PC-9 (cell line): ENCODE data around the gene SORBS2.

Experiments used
- EZH2 ChIP-seq: fragments of 200-600 bp; sonication (generic); IDR thresholded peaks from 2 replicates; pipeline ENCODE4 v1.8.0; 2017; ENCODE audit warnings: antibody characterized with exemption, low read depth
- TF ChIP-seq, protein P1 (sequence below): fragments of 200-600 bp; sonication (generic); conservative IDR thresholded peaks from 2 replicates; pipeline ENCODE4 v1.6.1; 2017; ENCODE audit warnings: mixed run types, antibody characterized with exemption, mild to moderate bottlenecking, moderate library complexity

GRCh38 chr4:185736882-185737281 lies 75.1 kb downstream of the SORBS2 start:
- TF ChIP-seq, protein P1, sequence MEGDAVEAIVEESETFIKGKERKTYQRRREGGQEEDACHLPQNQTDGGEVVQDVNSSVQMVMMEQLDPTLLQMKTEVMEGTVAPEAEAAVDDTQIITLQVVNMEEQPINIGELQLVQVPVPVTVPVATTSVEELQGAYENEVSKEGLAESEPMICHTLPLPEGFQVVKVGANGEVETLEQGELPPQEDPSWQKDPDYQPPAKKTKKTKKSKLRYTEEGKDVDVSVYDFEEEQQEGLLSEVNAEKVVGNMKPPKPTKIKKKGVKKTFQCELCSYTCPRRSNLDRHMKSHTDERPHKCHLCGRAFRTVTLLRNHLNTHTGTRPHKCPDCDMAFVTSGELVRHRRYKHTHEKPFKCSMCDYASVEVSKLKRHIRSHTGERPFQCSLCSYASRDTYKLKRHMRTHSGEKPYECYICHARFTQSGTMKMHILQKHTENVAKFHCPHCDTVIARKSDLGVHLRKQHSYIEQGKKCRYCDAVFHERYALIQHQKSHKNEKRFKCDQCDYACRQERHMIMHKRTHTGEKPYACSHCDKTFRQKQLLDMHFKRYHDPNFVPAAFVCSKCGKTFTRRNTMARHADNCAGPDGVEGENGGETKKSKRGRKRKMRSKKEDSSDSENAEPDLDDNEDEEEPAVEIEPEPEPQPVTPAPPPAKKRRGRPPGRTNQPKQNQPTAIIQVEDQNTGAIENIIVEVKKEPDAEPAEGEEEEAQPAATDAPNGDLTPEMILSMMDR, result no peak
- no peak for TF ChIP-seq EZH2
